ENCODE results near the gene STUM.

DNA sequence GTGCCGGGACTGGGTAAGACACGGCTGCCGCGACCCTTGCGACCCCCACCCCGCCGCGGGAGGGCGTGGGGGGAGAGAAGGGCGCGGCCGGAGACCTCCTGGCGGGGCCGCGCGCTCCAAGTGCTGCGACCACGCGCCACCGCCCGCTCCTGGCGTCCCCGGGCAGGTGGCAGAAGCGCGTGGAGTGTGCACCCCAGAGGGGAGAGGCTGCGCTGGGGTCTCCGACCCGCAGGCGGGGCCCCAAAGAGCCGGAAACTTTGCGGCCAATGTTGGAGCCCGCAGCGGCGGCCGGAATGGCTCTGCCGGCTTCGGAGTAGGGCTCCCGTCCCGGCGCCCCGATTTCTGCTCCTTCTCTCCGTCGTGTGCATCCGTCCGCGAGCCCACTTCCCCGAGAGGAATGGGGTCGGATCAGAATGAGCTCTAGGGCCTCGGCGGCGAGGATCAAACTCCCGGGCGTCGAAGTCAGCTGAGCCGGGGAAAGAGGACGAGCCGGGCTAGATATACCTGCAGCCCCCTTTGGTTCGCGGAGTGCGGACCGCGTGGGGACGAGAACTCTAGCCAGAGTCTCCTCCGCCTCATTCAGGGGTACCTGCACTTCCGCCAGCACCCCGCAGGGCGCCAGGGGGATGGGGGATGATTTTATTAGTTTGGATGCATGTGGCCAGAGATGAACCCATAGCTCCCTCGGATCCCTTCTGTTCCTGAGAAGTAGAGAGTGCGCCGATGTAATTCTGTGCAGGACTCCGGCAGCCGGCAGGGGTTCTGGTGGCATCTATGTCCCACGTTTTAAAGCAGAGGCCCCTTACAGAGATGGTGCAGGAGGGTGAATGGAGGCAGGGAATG lies 751 bp downstream of the STUM start:
- TF ChIP-seq, protein P1, sequence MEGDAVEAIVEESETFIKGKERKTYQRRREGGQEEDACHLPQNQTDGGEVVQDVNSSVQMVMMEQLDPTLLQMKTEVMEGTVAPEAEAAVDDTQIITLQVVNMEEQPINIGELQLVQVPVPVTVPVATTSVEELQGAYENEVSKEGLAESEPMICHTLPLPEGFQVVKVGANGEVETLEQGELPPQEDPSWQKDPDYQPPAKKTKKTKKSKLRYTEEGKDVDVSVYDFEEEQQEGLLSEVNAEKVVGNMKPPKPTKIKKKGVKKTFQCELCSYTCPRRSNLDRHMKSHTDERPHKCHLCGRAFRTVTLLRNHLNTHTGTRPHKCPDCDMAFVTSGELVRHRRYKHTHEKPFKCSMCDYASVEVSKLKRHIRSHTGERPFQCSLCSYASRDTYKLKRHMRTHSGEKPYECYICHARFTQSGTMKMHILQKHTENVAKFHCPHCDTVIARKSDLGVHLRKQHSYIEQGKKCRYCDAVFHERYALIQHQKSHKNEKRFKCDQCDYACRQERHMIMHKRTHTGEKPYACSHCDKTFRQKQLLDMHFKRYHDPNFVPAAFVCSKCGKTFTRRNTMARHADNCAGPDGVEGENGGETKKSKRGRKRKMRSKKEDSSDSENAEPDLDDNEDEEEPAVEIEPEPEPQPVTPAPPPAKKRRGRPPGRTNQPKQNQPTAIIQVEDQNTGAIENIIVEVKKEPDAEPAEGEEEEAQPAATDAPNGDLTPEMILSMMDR (IDR thresholded peaks at IDR 0.05): no peak
- no peak for TF ChIP-seq POLR2A (IDR thresholded peaks at IDR 0.05)
- peak in 3 of 4 donors; percentile 77 to 84 (median 80) for TF ChIP-seq POLR2AphosphoS5 (IDR thresholded peaks at IDR 0.05)
